Measurements from ENCODE around the gene TMTC2.

The TMTC2 gene

DNA sequence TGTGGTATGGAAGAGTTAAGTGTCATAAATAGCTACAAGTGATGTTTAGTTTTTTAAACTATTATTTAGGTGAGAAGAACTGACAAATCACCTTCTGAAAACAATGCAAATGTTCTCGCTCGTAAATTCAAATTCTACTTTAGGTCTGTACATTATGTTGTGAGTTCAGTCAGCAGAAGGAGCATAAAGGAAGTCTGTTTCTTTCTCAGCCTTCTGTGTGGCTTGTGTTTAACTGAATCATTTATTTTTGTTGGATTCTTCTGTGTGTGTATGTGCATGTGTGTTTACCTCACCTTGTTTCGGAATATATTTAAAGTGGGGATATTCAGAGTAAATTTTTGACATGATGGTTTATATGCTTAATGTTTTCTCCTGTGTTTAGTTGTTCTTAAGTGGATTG lies 285.9 kb downstream of the TMTC2 start:
- TF ChIP-seq, protein P1, sequence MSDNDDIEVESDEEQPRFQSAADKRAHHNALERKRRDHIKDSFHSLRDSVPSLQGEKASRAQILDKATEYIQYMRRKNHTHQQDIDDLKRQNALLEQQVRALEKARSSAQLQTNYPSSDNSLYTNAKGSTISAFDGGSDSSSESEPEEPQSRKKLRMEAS (IDR thresholded peaks at IDR 0.05), result no peak
- no peak for TF ChIP-seq FOXM1 (IDR thresholded peaks at IDR 0.05; ENCODE audit: borderline replicate concordance, low read depth)
- no peak for TF ChIP-seq ZBTB7A (IDR thresholded peaks at IDR 0.05; ENCODE audit: low read depth)
- TF ChIP-seq TEAD4 (IDR thresholded peaks at IDR 0.05), result no peak
- no peak for TF ChIP-seq EGR1 (IDR thresholded peaks at IDR 0.05)
- no peak for TF ChIP-seq EP300 (IDR thresholded peaks at IDR 0.05; ENCODE audit: borderline replicate concordance)
- TF ChIP-seq YY1 (IDR thresholded peaks at IDR 0.05; ENCODE audit: low read depth), result no peak
- no peak for TF ChIP-seq TAF1 (IDR thresholded peaks at IDR 0.05; ENCODE audit: low read depth)
- TF ChIP-seq CREB1 (IDR thresholded peaks at IDR 0.05; ENCODE audit: low read depth), result no peak
- no peak for TF ChIP-seq NFIC (IDR thresholded peaks at IDR 0.05)
- TF ChIP-seq, protein P2, sequence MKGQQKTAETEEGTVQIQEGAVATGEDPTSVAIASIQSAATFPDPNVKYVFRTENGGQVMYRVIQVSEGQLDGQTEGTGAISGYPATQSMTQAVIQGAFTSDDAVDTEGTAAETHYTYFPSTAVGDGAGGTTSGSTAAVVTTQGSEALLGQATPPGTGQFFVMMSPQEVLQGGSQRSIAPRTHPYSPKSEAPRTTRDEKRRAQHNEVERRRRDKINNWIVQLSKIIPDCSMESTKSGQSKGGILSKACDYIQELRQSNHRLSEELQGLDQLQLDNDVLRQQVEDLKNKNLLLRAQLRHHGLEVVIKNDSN (IDR thresholded peaks at IDR 0.05), result no peak

DNA sequence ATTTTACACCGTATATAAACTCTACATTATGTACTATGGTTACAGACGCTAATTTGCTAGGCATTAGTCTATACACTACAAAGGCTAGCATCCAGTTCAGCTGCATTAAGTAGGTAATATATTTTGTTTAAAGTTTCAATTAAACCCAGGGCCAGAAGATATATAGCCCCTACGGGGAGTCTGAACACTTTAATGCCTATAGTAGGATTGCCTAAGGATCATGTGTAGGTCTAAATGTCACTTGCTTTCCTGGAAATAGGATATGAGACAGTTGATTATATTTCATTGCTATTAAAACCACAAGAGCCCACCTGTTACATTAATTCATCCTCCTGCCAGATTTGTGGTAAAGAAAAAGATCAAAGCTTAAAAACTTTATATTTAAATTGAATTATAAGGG lies 286.9 kb downstream of the TMTC2 start:
- TF ChIP-seq ZBTB7A (IDR thresholded peaks at IDR 0.05; ENCODE audit: low read depth), result no peak
- no peak for TF ChIP-seq NFIC (IDR thresholded peaks at IDR 0.05)
- no peak for TF ChIP-seq CEBPB (IDR thresholded peaks at IDR 0.05)
- TF ChIP-seq, protein P1 (IDR thresholded peaks at IDR 0.05), result no peak
- TF ChIP-seq RAD21 (IDR thresholded peaks at IDR 0.05; ENCODE audit: low read depth), result no peak

DNA sequence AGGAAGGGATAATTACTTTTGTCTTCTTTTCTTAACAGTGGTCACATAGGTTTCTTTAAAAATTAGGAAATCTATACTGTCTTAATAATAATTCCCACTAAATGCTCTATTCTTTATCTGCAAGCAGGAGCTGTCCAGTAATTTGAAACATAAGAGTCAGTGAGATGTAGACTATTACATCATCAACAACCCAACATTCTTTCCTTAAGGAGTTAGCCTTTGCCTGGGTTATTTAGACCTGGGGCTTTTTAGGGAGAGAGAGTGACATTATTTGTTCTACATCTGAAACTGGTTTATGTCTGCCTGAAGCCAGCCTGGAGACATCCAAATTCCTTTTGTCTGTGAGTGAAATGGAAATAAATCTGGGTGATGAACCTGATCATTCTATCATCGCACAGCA lies 294.4 kb downstream of the TMTC2 start:
- no peak for TF ChIP-seq TCF12 (IDR thresholded peaks at IDR 0.05; ENCODE audit: low read depth)
- TF ChIP-seq, protein P3, sequence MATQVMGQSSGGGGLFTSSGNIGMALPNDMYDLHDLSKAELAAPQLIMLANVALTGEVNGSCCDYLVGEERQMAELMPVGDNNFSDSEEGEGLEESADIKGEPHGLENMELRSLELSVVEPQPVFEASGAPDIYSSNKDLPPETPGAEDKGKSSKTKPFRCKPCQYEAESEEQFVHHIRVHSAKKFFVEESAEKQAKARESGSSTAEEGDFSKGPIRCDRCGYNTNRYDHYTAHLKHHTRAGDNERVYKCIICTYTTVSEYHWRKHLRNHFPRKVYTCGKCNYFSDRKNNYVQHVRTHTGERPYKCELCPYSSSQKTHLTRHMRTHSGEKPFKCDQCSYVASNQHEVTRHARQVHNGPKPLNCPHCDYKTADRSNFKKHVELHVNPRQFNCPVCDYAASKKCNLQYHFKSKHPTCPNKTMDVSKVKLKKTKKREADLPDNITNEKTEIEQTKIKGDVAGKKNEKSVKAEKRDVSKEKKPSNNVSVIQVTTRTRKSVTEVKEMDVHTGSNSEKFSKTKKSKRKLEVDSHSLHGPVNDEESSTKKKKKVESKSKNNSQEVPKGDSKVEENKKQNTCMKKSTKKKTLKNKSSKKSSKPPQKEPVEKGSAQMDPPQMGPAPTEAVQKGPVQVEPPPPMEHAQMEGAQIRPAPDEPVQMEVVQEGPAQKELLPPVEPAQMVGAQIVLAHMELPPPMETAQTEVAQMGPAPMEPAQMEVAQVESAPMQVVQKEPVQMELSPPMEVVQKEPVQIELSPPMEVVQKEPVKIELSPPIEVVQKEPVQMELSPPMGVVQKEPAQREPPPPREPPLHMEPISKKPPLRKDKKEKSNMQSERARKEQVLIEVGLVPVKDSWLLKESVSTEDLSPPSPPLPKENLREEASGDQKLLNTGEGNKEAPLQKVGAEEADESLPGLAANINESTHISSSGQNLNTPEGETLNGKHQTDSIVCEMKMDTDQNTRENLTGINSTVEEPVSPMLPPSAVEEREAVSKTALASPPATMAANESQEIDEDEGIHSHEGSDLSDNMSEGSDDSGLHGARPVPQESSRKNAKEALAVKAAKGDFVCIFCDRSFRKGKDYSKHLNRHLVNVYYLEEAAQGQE (IDR thresholded peaks at IDR 0.05; ENCODE audit: low read depth), result peak; percentile 50; the same call in 1 of the 2 replicates

DNA sequence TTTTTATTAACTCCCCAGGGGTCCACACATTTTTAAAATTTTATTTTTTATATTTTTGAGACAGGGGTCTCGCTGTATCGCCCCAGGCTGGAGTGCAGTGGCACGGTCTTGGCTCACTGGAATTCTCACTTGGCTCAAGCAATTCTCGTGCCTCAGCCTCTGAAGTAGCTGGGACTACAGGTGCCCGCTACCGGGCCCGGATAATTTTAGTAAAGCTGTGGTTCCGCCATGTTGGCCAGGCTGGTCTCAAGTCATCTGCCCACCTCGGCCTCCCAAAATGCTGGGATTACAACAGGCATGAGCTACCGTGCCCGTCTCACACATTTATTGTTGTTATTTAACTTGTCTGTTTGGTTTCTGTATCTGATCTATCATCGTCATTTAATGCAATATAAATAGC lies 307.4 kb downstream of the TMTC2 start:
- no peak for TF ChIP-seq TCF12 (IDR thresholded peaks at IDR 0.05; ENCODE audit: low read depth)
- TF ChIP-seq CEBPB (IDR thresholded peaks at IDR 0.05), result no peak
- TF ChIP-seq, protein P3 (IDR thresholded peaks at IDR 0.05; ENCODE audit: low read depth), result no peak
- TF ChIP-seq ZBTB7A (IDR thresholded peaks at IDR 0.05; ENCODE audit: low read depth), result no peak
- TF ChIP-seq RAD21 (IDR thresholded peaks at IDR 0.05; ENCODE audit: low read depth), result no peak
- no peak for TF ChIP-seq FOXM1 (IDR thresholded peaks at IDR 0.05; ENCODE audit: borderline replicate concordance, low read depth)
- no peak for TF ChIP-seq YY1 (IDR thresholded peaks at IDR 0.05; ENCODE audit: low read depth)
- TF ChIP-seq, protein P1 (IDR thresholded peaks at IDR 0.05), result no peak
- TF ChIP-seq, protein P2 (IDR thresholded peaks at IDR 0.05), result no peak
- TF ChIP-seq TAF1 (IDR thresholded peaks at IDR 0.05; ENCODE audit: low read depth), result no peak
- TF ChIP-seq CREB1 (IDR thresholded peaks at IDR 0.05; ENCODE audit: low read depth), result no peak
- no peak for TF ChIP-seq EGR1 (IDR thresholded peaks at IDR 0.05)
- no peak for TF ChIP-seq EP300 (IDR thresholded peaks at IDR 0.05; ENCODE audit: borderline replicate concordance)
- no peak for TF ChIP-seq TEAD4 (IDR thresholded peaks at IDR 0.05)
- TF ChIP-seq NFIC (IDR thresholded peaks at IDR 0.05), result no peak

DNA sequence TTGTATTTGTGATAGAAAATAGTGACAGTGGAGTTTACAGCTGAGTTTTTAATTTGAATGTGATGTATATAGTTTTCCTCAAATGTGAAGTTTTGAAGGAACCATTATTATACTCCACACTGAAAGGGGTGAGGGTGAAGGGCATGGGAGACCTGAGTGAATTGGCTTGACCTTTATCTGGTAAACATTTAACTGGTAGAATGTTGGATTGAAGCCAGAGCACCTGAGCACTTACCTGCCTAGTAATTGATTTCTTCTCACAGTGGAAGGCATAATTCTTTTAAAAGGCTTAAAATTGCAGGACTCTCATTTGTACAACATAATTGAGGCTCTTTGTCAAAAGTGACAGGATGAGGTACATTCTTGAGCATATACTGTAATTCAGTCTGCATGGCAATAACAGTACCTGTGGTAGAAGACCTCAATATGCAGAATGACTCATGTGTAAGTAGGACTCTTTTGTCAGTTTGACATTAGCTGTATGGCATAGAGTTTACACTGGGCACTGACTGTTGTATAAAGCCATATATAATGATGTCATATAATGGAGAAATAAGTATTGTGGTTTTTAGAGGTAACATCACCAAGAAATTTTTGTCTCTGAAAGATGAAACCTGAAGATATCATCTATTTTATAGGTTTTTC lies 309.6 kb downstream of the TMTC2 start:
- TF ChIP-seq TCF12 (IDR thresholded peaks at IDR 0.05; ENCODE audit: low read depth) (peak; percentile 41; the same call in 1 of the 2 replicates), NFIC (IDR thresholded peaks at IDR 0.05) (peak; percentile 71), TEAD4 (IDR thresholded peaks at IDR 0.05) (peak; percentile 54)
- TF ChIP-seq, protein P1 (IDR thresholded peaks at IDR 0.05), result no peak

DNA sequence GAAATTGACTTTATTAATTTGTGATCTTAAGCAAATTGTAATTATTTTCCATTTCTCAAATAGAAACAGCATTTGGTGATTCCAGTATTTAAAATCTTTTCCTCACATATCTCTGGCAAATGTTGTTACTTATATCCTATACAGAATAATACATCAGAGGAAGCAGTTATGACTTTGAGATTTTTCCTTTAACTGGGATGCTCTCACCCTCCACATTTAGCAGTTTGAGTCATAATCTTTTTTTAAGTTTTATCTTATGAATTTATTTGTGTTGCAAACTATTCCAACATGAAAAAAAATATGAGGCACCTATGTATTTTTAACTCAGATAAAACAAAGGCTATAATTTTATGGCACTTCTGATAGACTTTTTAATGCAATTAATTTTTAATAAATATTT lies 311.8 kb downstream of the TMTC2 start:
- TF ChIP-seq TCF12 (IDR thresholded peaks at IDR 0.05; ENCODE audit: low read depth) (no peak), RAD21 (IDR thresholded peaks at IDR 0.05; ENCODE audit: low read depth) (no peak), FOXM1 (IDR thresholded peaks at IDR 0.05; ENCODE audit: borderline replicate concordance, low read depth) (no peak), YY1 (IDR thresholded peaks at IDR 0.05; ENCODE audit: low read depth) (no peak), CEBPB (IDR thresholded peaks at IDR 0.05) (no peak), ZBTB7A (IDR thresholded peaks at IDR 0.05; ENCODE audit: low read depth) (no peak), NFIC (IDR thresholded peaks at IDR 0.05) (no peak)
- TF ChIP-seq, protein P2 (IDR thresholded peaks at IDR 0.05), result no peak
- TF ChIP-seq, protein P3 (IDR thresholded peaks at IDR 0.05; ENCODE audit: low read depth), result no peak
